GM23248 (cell line): Measurements from ENCODE around the gene HP.

Source experiments
- EZH2 ChIP-seq: fragments of 200-600 bp; sonication (generic); IDR thresholded peaks from 2 replicates; pipeline ENCODE4 v1.6.1; 2018; ENCODE audit warnings: antibody characterized with exemption, mild to moderate bottlenecking; ENCODE audit not compliant: insufficient read depth, poor library complexity, severe bottlenecking
- EZH2phosphoT487 ChIP-seq: fragments of 200-600 bp; sonication (generic); IDR thresholded peaks from 2 replicates; pipeline ENCODE4 v1.6.1; 2018; ENCODE audit warnings: antibody characterized with exemption, moderate library complexity, mild to moderate bottlenecking, low read depth; ENCODE audit not compliant: insufficient read depth

GRCh38 chr16:72043058-72043457 is 11.2 kb upstream of the HP start:
- TF ChIP-seq EZH2 (no peak), EZH2phosphoT487 (no peak)
